Activated naive CD4-positive, alpha-beta T cell (primary cell): ENCODE measurements around the gene MAP7D3.
"Not testable (repeated sequence)": the region's sequence is repeated elsewhere in the genome, so short reads cannot be mapped to it uniquely, and the experiment has no call there.

Source experiments
- DNase-seq, 4 experiments: peaks; one replicate each; lab custom pipeline; 2025; lab: John Stamatoyannopoulos, UW

MAP7D3 gene

DNA sequence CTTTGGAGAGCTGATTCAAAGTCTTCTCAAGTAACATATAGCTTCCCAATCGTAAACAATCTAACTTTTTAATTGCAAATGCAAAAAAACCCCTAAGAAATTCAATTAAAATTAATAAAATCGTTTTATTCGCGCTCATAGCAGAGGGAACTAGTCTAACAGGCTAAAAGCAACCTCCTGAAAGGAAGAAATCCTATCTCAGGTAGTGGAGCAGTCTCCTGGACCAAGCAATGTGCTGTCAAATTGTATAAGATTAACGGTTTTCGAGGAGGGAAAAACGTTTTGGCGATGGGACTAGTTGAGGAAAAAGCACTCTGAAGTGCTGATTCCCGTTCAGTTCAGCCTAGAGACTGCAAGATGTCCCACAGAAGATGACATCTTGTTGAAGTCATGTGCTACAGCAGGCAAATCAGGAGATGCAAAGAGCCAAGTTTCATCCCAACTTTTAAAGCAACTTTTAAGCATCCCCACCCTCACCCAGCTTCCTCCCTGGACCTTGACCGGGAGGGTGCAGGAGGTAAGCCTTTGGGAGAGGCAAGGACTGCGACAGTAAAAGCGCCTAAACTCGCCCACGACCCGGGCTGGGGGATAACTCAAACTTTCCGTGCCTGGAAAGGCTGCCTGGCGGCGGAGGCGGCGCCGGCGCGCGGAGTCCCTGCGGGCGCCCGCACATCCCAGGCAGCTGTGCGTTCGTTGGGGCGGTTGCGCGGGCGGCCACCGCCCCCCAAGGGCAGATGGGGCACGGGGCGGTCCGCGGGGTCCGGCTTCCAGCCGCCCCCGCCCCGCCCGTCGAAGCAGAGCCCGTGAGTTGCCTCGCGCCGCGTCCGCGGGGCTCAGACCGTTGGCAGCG lies 784 bp downstream of the MAP7D3 start:
- peak in 2 of 4 experiments; percentile 1 to 7 for DNase-seq

GRCh38 chrX:136246201-136246600 lies 5.0 kb downstream of the MAP7D3 start:
- no peak for DNase-seq

DNA sequence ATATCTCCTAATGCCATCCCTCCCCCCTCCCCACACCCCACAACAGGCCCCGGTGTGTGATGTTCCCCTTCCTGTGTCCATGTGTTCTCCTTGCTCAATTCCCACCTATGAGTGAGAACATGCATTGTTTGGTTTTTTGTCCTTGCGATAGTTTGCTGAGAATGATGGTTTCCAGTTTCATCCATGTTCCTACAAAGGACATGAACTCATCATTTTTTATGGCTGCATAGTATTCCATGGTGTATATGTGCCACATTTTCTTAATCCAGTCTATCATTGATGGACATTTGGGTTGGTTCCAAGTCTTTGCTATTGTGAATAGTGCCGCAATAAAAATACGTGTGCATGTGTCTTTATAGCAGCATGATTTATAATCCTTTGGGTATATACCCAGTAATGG lies 13.4 kb downstream of the MAP7D3 start:
- DNase-seq: not testable (repeated sequence)

DNA sequence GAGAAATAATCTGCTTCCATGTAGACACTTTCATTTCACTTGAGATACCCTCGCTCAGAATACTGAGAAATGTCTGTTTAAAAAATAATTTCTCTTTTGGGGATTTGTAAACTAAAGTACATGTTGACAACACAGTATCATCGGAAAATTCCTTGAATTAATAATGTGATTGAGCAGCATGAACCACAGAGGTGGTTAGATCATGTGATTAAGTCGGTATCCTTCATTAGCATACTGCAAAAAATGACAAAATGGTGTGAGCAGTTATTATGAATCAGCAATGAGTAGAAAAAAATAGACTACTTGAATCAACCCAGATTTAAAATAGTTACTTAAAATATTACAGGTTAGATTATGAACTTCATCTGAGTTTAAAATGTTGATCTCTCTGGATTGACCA lies 14.1 kb downstream of the MAP7D3 start:
- DNase-seq: no peak

DNA sequence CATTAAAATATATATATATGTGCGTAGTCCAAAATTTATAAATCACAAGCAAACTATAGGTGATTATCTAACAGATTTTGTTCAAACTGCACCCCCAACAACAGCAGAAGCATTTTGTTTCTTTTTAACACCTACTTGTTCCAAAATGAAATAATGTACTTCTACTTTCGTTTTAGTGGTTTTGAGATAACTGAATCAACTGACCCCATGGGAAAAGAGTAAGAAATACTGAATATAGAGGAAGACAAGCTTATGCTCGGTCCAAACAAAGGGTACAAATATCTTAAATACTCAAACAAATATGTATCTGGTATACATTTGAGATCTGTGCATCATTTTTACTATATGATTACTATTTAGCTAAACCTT lies 22.4 kb downstream of the MAP7D3 start:
- DNase-seq: no peak

GRCh38 chrX:136227948-136228838 lies 23.0 kb downstream of the MAP7D3 start:
- DNase-seq: no peak

- DNase-seq: no peak
Observed at GRCh38 chrX:136227074-136227473, 24.1 kb downstream of the MAP7D3 start.

DNA sequence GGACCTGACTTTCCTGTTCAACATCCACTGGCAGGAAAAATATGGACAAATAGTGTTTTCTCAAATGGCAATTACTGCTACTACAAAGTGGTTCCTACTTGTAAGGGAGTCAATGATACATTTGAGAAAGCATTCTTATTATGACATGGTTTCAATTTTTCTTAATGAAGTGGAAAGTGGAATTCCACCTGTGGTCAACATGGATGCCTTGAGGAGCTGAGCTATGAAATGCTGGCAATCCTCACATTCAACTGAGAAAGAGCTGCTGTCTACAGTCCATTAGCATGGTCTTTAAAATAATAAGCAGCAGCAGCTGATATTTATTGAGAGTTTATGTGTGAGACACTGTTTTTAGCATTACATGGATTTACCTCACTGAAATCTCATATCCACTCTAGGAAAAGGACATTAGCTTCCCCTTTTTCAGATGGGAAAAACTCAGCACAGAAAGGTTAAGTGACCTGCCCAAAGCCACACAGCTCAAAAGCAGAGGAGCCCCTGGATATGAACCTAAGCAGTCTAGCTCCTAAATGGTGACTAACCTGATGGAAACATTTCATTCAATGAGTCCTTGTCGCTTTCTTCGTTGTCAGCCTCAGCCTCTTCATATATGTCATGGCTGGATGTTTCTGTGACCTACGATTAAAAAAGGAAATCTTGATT lies 29.2 kb downstream of the MAP7D3 start:
- DNase-seq: no peak

- no peak for DNase-seq
Observed at GRCh38 chrX:136220951-136221350, 30.2 kb downstream of the MAP7D3 start.

GRCh38 chrX:136220540-136220939 lies 30.7 kb downstream of the MAP7D3 start:
- DNase-seq: no peak

GRCh38 chrX:136219893-136220292 lies 31.3 kb downstream of the MAP7D3 start:
- no peak for DNase-seq

DNA sequence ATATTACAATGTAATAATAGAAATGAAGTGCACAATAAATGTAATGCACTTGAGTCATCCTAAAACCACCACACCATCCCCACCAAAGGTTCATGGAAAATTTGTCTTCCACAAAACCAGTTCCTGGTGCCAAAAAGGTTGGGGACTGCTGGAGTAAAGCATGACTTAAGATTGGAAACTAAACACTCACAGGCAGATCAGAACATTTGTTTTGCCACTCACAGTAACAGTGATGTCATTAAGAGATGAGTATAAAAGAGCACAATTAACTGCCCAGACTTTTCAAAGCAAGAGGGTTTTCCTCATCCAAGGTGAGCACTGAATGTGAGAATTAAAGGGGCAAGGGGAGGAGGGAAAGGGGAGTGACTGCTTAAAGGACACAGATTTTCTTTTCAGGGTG lies 35.6 kb downstream of the MAP7D3 start:
- DNase-seq: no peak

DNA sequence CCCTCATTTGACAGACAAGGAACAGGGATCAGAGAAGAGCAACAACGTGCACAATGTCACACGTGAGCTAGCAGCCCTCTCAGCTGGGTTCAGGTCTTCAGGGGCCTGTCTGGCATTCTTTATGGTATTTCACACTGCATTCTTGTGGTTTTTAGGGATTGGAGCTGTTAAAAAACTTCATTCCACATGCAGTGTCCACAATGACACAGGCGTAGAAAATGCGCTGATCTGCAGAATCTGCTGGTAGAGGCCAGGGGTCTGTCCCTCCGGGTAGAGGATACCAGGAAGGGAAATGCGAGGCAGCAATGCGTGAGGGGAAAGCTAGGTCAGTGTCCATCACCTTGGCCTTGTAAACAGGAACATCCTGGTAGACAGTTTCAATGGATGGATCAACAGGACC lies 36.6 kb downstream of the MAP7D3 start:
- DNase-seq: no peak

GRCh38 chrX:136212557-136213111 lies 38.6 kb downstream of the MAP7D3 start:
- DNase-seq: no peak

GRCh38 chrX:136211766-136212556 lies 39.2 kb downstream of the MAP7D3 start:
- no peak for DNase-seq

DNA sequence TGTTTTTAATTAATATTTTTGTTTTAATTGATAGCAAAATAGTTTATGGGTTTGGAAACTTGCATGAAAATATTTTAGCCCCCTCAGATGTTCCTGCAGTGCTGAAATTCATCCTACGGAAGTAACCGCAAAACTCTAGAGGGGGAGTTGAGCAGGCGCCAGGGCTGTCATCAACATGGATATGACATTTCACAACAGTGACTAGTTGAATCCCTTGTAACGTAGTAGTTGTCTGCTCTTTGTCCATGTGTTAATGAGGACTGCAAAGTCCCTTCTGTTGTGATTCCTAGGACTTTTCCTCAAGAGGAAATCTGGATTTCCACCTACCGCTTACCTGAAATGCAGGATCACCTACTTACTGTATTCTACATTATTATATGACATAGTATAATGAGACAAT lies 40.4 kb downstream of the MAP7D3 start:
- no peak for DNase-seq

GRCh38 chrX:136210243-136210642 lies 41.0 kb downstream of the MAP7D3 start:
- no peak for DNase-seq

GRCh38 chrX:136209751-136210150 lies 41.4 kb downstream of the MAP7D3 start:
- DNase-seq: no peak

GRCh38 chrX:136209016-136209738 lies 42.0 kb downstream of the MAP7D3 start:
- DNase-seq: peak in 1 of 4 experiments; percentile 3

DNA sequence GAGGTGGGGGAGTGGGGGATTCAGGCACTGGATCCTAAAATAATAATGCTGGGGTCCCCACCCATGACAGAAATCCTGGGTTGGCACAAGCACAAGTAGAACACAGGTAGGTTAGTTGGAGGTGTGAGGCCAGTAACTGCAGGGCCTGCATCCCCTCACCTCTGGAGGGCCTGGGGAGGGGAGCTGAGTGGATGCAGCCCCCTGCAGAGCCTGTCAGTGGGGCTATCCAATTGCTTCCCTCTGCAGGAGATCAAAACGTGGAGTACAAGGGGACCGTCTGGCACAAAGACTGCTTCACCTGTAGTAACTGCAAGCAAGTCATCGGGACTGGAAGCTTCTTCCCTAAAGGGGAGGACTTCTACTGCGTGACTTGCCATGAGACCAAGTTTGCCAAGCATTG lies 43.7 kb downstream of the MAP7D3 start:
- DNase-seq: no peak

GRCh38 chrX:136206916-136207315 lies 44.3 kb downstream of the MAP7D3 start:
- DNase-seq: no peak
